GM23338 (cell line): ENCODE data around the gene CACNB4. TPM values are rescaled to one million over a fixed set of nuclear protein-coding genes. Genes with fewer than 3 reads are reported as not detected.

Experiments used
- ATAC-seq: fragments of 200-7000 bp; cut with Tn5 transposase; 3 replicates; pipeline ENCODE4 v1.9.1; 2020
- DNase-seq: peaks from one replicate; pipeline ENCODE4 v3.0.0-alpha.2; 2015; ENCODE audit warnings: low spot score
- H2AFZ ChIP-seq: fragments of 200-600 bp; sonication (generic); 2 replicates; pipeline ENCODE4 v1.8.0; 2016; ENCODE audit warnings: antibody characterized with exemption, mild to moderate bottlenecking, moderate library complexity
- H3F3A ChIP-seq: fragments of 200-600 bp; sonication (generic); replicated peaks from 2 replicates; pipeline ENCODE4 v1.8.0; 2017; ENCODE audit warnings: antibody characterized with exemption, mixed run types, low read depth
- H3K27ac ChIP-seq: fragments of 200-600 bp; sonication (generic); 2 replicates; pipeline ENCODE4 v1.6.1; 2016; ENCODE audit warnings: low read depth
- H3K27me3 ChIP-seq: fragments of 200-600 bp; sonication (generic); 2 replicates; pipeline ENCODE4 v1.8.0; 2016; ENCODE audit warnings: mild to moderate bottlenecking, mixed run types, moderate library complexity; ENCODE audit not compliant: insufficient read depth
- H3K36me3 ChIP-seq: fragments of 200-600 bp; sonication (generic); 2 replicates; pipeline ENCODE4 v1.8.0; 2016; ENCODE audit warnings: mild to moderate bottlenecking; ENCODE audit not compliant: insufficient read depth
- H3K4me1 ChIP-seq: fragments of 200-600 bp; sonication (generic); 2 replicates; pipeline ENCODE4 v1.8.0; 2016; ENCODE audit warnings: mild to moderate bottlenecking, moderate library complexity; ENCODE audit not compliant: insufficient read depth
- H3K4me2 ChIP-seq: fragments of 200-600 bp; sonication (generic); 2 replicates; pipeline ENCODE4 v1.7.1; 2017; ENCODE audit warnings: mixed run types
- H3K4me3 ChIP-seq: fragments of 200-600 bp; sonication (generic); 2 replicates; pipeline ENCODE4 v1.6.1; 2016; ENCODE audit warnings: mixed run types
- H3K79me2 ChIP-seq: fragments of 200-600 bp; sonication (generic); replicated peaks from 2 replicates; pipeline ENCODE4 v1.8.0; 2017; ENCODE audit warnings: mild to moderate bottlenecking; ENCODE audit not compliant: insufficient read depth
- H3K9me2 ChIP-seq: fragments of 200-600 bp; sonication (generic); 2 replicates; pipeline ENCODE4 v1.8.0; 2017; ENCODE audit not compliant: insufficient read depth
- H4K20me1 ChIP-seq: fragments of 200-600 bp; sonication (generic); replicated peaks from 2 replicates; pipeline ENCODE4 v1.8.0; 2017; ENCODE audit warnings: mild to moderate bottlenecking; ENCODE audit not compliant: insufficient read depth
- H3K27ac Mint-ChIP-seq: 2 replicates; pipeline ENCODE4 v1.8.0; 2020; ENCODE audit warnings: inconsistent platforms, mild to moderate bottlenecking, moderate library complexity, mixed read lengths
- H3K27me3 Mint-ChIP-seq: 3 replicates; pipeline ENCODE4 v1.8.0; 2022; ENCODE audit warnings: low read depth, mild to moderate bottlenecking, moderate library complexity, mixed read lengths, inconsistent platforms; ENCODE audit not compliant: insufficient read depth, poor library complexity
- H3K36me3 Mint-ChIP-seq: 3 replicates; pipeline ENCODE4 v1.8.0; 2021; ENCODE audit warnings: low read depth, mild to moderate bottlenecking, inconsistent platforms, moderate library complexity, mixed read lengths
- H3K4me1 Mint-ChIP-seq: 3 replicates; pipeline ENCODE4 v1.8.0; 2020; ENCODE audit warnings: mild to moderate bottlenecking, inconsistent platforms, mixed read lengths
- H3K4me3 Mint-ChIP-seq: 3 replicates; pipeline ENCODE4 v1.8.0; 2021; ENCODE audit warnings: moderate library complexity, mild to moderate bottlenecking, inconsistent platforms, mixed read lengths
- H3K9me3 Mint-ChIP-seq: 3 replicates; pipeline ENCODE4 v1.8.0; 2020; ENCODE audit warnings: moderate library complexity, mild to moderate bottlenecking, inconsistent platforms, mixed read lengths
- CREB1 ChIP-seq: fragments of 250-450 bp; sonication (Bioruptor Pico); IDR thresholded peaks from 2 replicates; pipeline ENCODE4 v1.5.0; 2020; ENCODE audit warnings: low read depth, mild to moderate bottlenecking, moderate library complexity
- CTCF ChIP-seq, 2 experiments: fragments of 200-600 bp in 1 of 2; sonication (generic) in 1 of 2; conservative IDR thresholded peaks; 2 replicates each; pipeline versions ENCODE4 v1.5.1 to v1.6.1; 2016 to 2017; ENCODE audit warnings: antibody characterized with exemption in 2 of 2, low read depth in 2 of 2, mild to moderate bottlenecking in 2 of 2, moderate library complexity in 1 of 2
- ETS1 ChIP-seq: IDR thresholded peaks from 2 replicates; pipeline ENCODE4 v1.6.1; 2016; ENCODE audit warnings: antibody characterized with exemption
- EZH2 ChIP-seq: fragments of 200-600 bp; sonication (generic); IDR thresholded peaks from one replicate; pipeline ENCODE4 v1.8.0; 2017; ENCODE audit warnings: antibody characterized with exemption, mild to moderate bottlenecking, low read depth; ENCODE audit not compliant: unreplicated experiment
- EZH2phosphoT487 ChIP-seq: fragments of 200-600 bp; sonication (generic); IDR thresholded peaks from one replicate; pipeline ENCODE4 v1.8.1; 2018; ENCODE audit warnings: antibody characterized with exemption; ENCODE audit not compliant: unreplicated experiment
- JUNB ChIP-seq: IDR thresholded peaks from one replicate; pipeline ENCODE4 v1.6.1; 2016; ENCODE audit warnings: antibody characterized with exemption; ENCODE audit not compliant: unreplicated experiment
- NANOG ChIP-seq: IDR thresholded peaks from 2 replicates; pipeline ENCODE4 v1.6.1; 2016; ENCODE audit warnings: antibody characterized with exemption, borderline replicate concordance
- POLR2AphosphoS5 ChIP-seq: IDR thresholded peaks from 2 replicates; pipeline ENCODE4 v1.6.1; 2016; ENCODE audit warnings: antibody characterized with exemption, low read depth
- STAT1 ChIP-seq: IDR thresholded peaks from one replicate; pipeline ENCODE4 v1.6.1; 2016; ENCODE audit warnings: antibody characterized with exemption; ENCODE audit not compliant: unreplicated experiment
- ZNF331 ChIP-seq: fragments of 250-450 bp; sonication (Bioruptor Pico); IDR thresholded peaks from 2 replicates; pipeline ENCODE4 v1.5.0; 2020; ENCODE audit warnings: low read depth, mild to moderate bottlenecking, moderate library complexity
- ZNF462 ChIP-seq: fragments of 250-450 bp; sonication (Bioruptor Pico); IDR thresholded peaks from 2 replicates; pipeline ENCODE4 v1.5.0; 2020; ENCODE audit warnings: mild to moderate bottlenecking, moderate library complexity
- polyA plus RNA-seq: library from polyadenylated mRNA; unstranded; fragments of >200 nt; fragmentation: Nextera tagmentation; extraction: Ambion mirVana; gene quantifications from 2 replicates; pipeline ENCODE4 v1.2.1, GENCODE V29; 2016
- total RNA-seq: library from RNA; depleted of rRNA; stranded (reverse); fragments of >200 nt; shearing (Covaris generic); gene quantifications from 2 replicates; pipeline ENCODE4 v1.2.3, GENCODE V29; 2014

Gene CACNB4
- total and polyA plus RNA-seq, 2 experiments from 2014 or later: 4.0 to 9.8 TPM

GRCh38 chr2:151991010-151991409 is 107.8 kb downstream of the CACNB4 start (continued):
- TF ChIP-seq ZNF462 (CRISPR knock-in tag) (no peak), JUNB (no peak), ETS1 (no peak)

GRCh38 chr2:151989378-151989777 is 109.5 kb downstream of the CACNB4 start:
- H3K4me3 Mint-ChIP-seq: no peak overlapping the region
- no peak for TF ChIP-seq ETS1
- TF ChIP-seq EZH2: no peak
- no peak for TF ChIP-seq STAT1
- TF ChIP-seq CREB1 (CRISPR knock-in tag): no peak
- TF ChIP-seq NANOG: no peak
- TF ChIP-seq CTCF (conservative IDR thresholded peaks at IDR 0.05; ENCODE audit: low read depth in 2 of 2): no peak
- TF ChIP-seq EZH2phosphoT487: no peak
- TF ChIP-seq ZNF331 (CRISPR knock-in tag): no peak
- TF ChIP-seq POLR2AphosphoS5: no peak

More at GRCh38 chr2:151989378-151989777, 109.5 kb downstream of the CACNB4 start:
- H3K27me3 Mint-ChIP-seq: peaks cover 2% of the 10 kb centered on the region
- ATAC-seq: no peak
- no peaks in the 10 kb centered on the region for H3K79me2 ChIP-seq
- no peaks in the 10 kb centered on the region for H3F3A ChIP-seq
- no peak overlapping the region for H3K4me2 ChIP-seq
- peaks cover 13% of the 10 kb centered on the region for H3K4me1 Mint-ChIP-seq
- no peak overlapping the region for H2AFZ ChIP-seq
- H3K36me3 Mint-ChIP-seq: no peaks in the 10 kb centered on the region
- no peaks in the 10 kb centered on the region for H3K27me3 ChIP-seq
- H4K20me1 ChIP-seq: no peaks in the 10 kb centered on the region
- peaks cover 16% of the 10 kb centered on the region for H3K9me2 ChIP-seq
- H3K9me3 Mint-ChIP-seq: no peaks in the 10 kb centered on the region
- H3K36me3 ChIP-seq: no peaks in the 10 kb centered on the region
- no peak overlapping the region for H3K27ac Mint-ChIP-seq
- no peak overlapping the region for H3K4me3 ChIP-seq
- H3K4me1 ChIP-seq: peaks cover 10% of the 10 kb centered on the region; the same call in 1 of the 2 replicates
- DNase-seq: no peak
- H3K27ac ChIP-seq: no peak overlapping the region
